ENCODE results near the gene MMP24OS.
A peak's percentile ranks its signal among the peaks of the same experiment; 100 is the strongest.

MMP24OS gene

DNA sequence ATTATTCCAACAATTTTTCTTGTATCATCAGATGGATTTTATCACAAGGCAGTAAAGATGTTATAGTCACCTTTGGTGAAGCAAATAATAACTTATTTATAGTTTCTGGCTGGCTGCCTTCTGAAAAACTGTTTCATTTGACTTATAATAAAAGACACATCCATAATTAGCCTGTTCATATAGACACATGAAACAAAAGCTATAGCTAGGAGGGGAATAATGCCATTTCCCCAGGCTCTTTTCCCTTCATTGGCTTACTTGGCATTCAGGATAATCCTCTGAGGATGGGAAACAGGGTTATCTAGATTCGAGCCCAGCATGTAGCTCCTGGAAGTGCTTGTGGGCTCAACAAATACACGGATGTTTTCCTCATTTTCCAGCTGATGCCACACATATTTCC is 33.9 kb downstream of the MMP24OS start:
- no peak for DNase-seq

DNA sequence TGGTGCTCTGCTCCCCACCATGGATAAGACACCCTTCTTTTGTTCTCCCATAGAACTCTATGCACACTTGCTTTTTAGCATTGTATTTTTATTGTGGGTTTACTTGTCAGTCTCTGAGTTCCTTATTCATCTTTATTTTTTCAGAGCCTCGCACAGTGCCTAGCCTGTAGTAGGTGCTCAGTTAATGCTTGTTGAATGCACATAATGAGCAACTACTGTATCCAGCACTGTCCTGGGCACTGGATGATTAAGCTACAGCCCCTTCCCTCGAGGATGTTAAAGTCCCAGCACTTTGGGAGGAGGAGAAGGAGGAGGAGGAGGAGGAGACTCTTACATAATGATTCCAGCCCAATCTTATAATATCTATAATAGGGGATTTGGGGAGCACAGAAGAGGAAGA is 34.6 kb downstream of the MMP24OS start:
- no peak for DNase-seq

DNA sequence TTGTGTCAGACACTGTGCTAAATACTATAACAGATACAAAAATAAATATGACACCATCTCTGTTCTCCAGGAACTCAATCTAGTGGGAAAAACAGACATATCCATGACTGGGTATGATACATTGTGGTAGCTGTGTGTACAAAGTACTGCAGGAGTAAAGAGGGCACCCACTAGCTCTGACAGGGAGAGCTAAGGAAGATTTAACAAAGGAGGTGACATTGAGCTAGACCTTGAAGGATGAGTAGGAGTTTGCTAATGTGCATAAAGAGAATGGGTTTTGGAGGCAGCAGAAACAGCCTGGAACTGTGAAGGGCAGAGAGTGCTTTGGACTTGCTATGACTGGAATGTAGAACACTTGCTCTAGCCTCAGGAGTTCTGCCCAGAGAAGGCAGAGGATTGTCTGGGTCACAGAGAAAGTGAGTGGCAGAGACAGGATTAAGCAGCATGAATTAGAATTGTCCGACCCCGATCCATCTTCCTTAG is 37.1 kb downstream of the MMP24OS start:
- no peak for DNase-seq

DNA sequence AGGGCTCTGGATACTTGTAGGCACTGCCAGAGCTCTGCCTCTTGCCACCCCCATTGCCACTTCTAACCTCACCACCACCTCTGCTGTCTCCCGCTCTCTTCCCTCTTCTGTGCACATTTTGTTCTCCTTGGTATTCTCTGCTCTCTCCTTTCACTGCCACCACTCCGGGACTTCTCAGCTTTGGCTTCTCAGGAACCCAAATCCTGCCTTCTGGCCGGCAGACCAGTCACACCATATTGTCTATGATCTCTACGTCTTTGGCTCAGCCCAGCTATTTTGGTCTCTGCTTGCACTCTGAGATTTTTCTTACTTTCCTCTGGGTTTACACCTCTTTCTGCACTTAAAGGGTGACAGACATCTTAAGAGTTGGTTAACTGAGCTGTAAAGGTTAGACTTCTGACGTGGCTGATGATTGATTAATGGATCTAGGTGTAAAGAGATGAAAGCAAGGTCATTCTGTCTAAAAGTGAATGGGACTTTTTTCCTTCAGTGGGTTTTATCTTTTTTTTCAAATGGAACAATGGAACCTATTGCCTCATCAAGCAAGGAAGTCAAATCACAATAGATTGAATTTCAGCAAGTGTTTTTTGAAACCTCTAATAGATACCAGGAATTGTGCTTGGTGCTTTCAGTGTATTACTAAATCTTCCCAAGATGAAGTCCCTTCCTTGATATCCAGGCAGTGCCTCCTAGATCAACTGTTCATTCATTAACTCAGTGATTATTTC is 37.7 kb downstream of the MMP24OS start:
- DNase-seq: no peak

DNA sequence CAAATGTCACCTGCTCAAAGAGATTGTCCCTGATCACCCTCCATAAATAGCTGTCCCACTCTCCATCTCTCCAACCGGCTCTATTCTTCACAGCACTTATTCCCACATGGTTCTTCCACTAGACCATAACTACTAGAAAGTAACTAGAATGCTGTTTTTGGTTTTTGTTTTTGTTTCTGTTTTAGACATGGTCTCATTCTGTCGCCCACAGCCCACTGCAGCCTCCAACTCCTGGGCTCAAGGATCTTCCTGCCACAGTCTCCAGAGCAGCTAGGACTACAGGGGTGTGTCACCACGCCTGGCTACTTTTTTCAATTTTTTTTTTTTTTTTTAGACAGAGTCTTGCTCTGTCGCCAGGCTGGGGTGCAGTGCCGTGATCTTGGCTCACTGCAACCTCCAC is 39.2 kb downstream of the MMP24OS start:
- no peak for DNase-seq

DNA sequence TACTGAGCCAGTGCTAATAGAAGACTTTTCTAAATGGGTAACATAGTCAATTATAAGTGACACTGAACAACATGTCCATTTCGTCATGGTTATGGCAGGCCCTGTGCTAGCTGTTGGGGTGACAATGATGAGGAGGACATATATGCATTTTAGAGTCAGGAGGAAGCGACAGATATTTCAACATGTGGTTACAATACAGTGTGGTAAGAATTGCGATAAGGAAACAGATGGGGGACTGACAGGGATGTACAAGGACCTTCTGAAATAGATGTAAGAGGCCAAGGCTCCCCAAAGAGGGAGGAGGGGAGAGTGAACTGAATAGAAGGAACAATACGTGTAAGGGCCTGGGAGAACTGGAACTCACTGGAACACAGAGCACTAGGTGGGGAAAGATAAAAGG is 39.8 kb downstream of the MMP24OS start:
- DNase-seq: no peak

DNA sequence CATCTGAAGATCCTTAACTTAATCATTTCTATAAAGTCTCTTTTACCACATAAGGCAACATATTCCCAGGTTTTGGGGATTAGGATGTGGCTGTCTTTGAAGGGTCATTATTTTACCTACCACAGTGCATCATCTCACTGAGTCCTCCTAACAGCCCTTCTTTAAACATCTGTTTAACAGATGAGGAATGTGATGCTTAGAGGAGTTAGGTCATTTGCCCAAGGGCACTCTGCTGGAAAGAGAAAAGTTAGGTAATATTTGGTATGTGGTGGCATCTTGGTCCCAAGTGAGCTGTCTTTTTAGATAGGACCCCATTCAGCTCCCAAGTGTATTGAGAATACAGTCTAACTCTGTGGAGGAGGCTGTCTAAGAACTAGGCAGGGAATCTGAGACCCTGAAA is 40.4 kb downstream of the MMP24OS start:
- no peak for DNase-seq

DNA sequence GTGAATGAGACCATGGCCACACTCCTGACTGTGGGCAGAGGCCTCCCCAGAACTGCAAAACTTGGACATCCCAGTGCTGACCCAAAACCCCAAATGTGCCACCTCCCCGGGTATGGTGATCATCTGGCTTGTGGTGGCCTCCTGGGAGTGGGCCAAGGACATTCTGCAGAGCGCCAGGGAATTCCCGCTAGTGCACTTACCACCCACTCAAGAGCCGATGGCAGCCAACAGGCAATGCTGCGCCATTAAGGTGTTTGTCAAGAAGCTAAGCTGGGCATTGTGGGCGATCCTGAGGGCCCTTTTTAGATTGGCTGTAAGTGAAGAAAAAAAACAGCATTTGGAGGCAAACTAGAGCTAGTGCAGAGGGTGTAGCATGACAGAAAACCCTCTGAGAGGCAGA is 42.0 kb downstream of the MMP24OS start:
- DNase-seq: no peak

DNA sequence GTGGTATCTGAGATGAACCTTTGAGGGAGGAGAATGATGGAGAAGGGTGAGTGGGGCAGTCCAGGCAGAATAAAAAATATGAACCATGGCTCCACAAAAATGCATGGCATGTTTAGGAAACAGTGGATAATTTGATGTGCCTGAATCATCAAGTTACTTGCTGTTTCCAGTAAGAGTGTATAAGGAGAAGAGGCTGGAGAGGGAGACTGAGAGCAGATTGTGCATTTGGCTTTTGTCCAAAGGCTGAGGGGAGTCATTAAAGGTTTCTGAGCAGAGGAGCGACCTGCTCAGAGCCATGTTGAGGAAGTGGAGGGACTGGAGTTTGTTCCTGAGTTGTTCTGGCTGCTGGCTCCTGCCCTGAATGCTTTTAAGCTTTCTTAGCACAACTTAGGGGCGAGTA is 45.3 kb downstream of the MMP24OS start:
- no peak for DNase-seq

DNA sequence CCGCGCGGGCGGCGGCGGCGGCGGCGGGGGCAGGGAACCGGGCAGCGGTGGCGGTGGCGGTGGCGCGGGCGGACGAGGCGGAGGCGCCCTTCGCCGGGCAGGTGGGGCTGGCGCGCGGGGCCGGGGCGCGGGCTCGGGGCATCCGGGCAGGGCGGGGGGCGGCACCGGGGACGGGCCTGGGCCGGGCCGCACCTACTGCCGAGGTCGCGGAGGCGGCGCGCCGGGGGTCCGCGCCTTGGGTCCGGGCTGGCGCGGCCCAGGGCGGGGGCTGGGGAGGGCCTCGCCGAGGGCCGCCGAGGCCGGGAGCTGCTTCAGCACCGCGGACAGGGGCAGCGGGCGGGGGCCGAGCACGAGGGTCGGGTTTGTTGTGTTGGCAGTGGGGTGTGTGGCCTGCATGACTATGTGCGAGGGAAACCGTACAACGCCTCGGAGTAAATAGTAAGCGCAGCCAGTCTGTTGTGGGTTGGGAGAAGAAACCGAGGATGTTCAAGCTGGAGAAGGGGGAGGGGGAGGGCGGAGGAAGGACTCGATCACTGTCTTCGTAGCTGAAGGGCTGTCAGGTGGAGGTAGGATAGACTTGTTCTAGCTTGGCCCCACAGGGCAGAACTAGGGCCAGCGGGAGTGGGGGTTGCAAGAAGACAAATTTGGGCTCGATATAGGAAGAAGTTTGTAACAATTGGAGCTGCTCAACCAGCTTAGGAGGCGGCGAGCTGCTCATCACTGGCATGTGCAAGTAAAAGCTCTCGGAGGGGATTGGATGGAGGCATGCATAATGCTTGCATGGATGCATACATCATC is 50.8 kb downstream of the MMP24OS start:
- DNase-seq: peak; percentile 57
